AG04450 (cell line): ENCODE measurements around the gene UBE2R2. TPM values are rescaled to one million over a fixed set of nuclear protein-coding genes. Genes with fewer than 3 reads are reported as not detected.
"Not testable (repeated sequence)": the region's sequence is repeated elsewhere in the genome, so short reads cannot be mapped to it uniquely, and the experiment has no call there.

ENCODE experiments used
- CTCF ChIA-PET: fragments of 300-600, 350-600 bp; formaldehyde crosslinking; extraction: SDS; loops from one replicate; lab custom pipeline; 2022; ENCODE audit warnings: antibody characterized with exemption, inconsistent platforms; lab: Charles Lee
- POLR2A ChIA-PET: fragments of 350-600 bp; formaldehyde crosslinking; extraction: SDS; loops from one replicate; lab custom pipeline; 2021; ENCODE audit warnings: antibody characterized with exemption, inconsistent platforms; lab: Yijun Ruan, JAX
- DNase-seq: peaks from one replicate; pipeline ENCODE4 v3.0.0-alpha.2; 2011; ENCODE audit warnings: low read depth, low spot score
- H3K27ac ChIP-seq: one replicate; pipeline ENCODE4 v1.5.1; 2012; ENCODE audit warnings: low read depth, low read length, control low read depth
- H3K27me3 ChIP-seq: one replicate; pipeline ENCODE4 v1.6.0; 2012; ENCODE audit warnings: low read length; ENCODE audit not compliant: control insufficient read depth, insufficient read depth
- H3K4me3 ChIP-seq: 2 replicates; pipeline ENCODE4 v1.5.1; 2011; ENCODE audit warnings: mild to moderate bottlenecking, low read depth, low read length, control low read depth
- H3K9me3 ChIP-seq: 2 replicates; pipeline ENCODE4 v1.5.1; 2012; ENCODE audit warnings: low read length; ENCODE audit not compliant: control insufficient read depth, insufficient read depth
- polyA plus RNA-seq: library from polyadenylated mRNA; depleted of rRNA; stranded (reverse); fragments of >200 nt; gene quantifications from 2 replicates; pipeline ENCODE4 v1.2.3, GENCODE V29; 2011
- TF ChIP-seq, protein P1 (sequence below): IDR thresholded peaks from 2 replicates; pipeline ENCODE4 v1.5.1; 2011; ENCODE audit warnings: low read depth, low read length, control low read depth, inconsistent platforms

UBE2R2 gene
- polyA plus RNA-seq, 1 experiment, result 42.2 TPM

DNA sequence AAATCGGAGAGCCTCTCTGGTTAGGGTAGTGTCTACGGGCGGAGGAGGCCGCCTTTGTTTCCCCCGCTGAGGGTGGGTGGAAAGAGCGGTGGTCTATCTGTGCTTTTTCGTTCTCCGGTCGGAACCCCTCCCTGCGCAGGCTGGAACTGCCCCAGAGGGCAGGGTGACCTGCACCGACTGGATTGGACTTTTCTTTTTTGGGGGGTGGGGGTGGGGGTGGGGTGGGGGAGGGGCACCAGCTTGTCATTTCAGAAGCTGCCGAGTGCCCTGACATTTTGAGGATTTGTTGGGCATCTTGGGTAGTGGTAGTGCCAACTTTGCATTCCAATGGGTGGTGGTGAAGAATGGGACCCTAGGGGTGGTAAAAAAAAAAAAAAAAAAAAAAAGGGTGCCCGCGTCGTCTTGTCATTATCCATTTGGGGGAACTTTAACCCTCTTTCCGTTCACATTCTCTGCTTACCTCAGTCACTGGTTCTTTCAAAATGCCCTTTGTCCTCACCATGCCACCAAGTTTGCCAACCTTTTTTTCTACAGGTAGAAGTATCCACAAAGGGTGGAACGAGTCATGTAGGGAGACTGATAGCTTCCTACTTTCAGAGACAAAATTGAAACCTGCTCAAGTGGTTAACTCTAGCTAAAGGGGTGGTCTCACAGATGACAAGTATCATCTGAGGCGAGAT, 1.3 kb downstream of the UBE2R2 start:
- H3K9me3 ChIP-seq, result no peaks in the 10 kb centered on the region
- H3K27ac ChIP-seq, result peak overlapping the region; percentile 61
- DNase-seq, result no peak
- CTCF ChIA-PET, result interaction anchor here (0.7 to 1.2 kb wide), 2 partner anchors 10 to 59 kb away, joined by 3 read pairs; no protein-coding TSS in a partner anchor
- peak overlapping the region; percentile 88 for H3K4me3 ChIP-seq
- H3K27me3 ChIP-seq, result no peaks in the 10 kb centered on the region
- TF ChIP-seq, protein P1, sequence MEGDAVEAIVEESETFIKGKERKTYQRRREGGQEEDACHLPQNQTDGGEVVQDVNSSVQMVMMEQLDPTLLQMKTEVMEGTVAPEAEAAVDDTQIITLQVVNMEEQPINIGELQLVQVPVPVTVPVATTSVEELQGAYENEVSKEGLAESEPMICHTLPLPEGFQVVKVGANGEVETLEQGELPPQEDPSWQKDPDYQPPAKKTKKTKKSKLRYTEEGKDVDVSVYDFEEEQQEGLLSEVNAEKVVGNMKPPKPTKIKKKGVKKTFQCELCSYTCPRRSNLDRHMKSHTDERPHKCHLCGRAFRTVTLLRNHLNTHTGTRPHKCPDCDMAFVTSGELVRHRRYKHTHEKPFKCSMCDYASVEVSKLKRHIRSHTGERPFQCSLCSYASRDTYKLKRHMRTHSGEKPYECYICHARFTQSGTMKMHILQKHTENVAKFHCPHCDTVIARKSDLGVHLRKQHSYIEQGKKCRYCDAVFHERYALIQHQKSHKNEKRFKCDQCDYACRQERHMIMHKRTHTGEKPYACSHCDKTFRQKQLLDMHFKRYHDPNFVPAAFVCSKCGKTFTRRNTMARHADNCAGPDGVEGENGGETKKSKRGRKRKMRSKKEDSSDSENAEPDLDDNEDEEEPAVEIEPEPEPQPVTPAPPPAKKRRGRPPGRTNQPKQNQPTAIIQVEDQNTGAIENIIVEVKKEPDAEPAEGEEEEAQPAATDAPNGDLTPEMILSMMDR, result no peak
- POLR2A ChIA-PET, result interaction anchor here (0.6 to 0.7 kb wide), 4 partner anchors 34 to 163 kb away, joined by 3 to 10 read pairs (median 6); no protein-coding TSS in a partner anchor

DNA sequence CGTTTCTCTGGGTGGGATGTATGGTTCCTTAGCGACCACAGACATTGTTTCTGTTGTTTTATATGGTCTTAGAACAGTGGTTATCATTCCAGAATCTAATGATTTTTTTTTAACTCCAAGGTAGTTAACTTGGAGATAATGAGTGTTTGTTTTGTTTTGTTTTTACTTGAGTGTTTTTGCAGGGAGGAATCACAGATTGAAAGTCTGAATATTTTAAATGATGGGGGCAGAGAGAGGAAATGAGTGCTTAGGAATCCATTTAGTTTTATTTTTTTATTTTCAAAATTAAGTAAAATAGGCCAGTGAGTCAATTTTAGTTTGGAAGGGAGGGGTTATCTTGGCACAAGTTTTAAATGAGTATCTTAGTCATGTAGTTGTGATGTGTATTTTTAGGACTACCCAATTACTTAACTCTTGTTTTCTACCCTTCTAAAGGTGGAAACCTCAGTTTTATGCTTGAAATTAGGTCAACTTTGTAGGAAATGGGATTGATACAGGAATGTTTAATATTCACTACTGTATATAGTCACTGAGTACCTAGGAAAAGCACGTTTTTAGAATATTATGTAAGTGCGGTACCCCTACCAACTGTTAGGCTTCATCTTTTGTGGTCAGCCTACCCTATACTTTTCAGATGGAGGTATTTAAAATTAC, 2.0 kb downstream of the UBE2R2 start:
- DNase-seq, result no peak
- ChIA-PET POLR2A (interaction anchor here (0.6 kb wide), 2 partner anchors 68 to 162 kb away, joined by 3 to 8 read pairs; no protein-coding TSS in a partner anchor), CTCF (interaction anchor here (0.7 kb wide), 1 partner anchor 59 kb away, joined by 3 read pairs; no protein-coding TSS in a partner anchor)
- TF ChIP-seq, protein P1, result no peak
- H3K27ac ChIP-seq, result no peak overlapping the region
- H3K27me3 ChIP-seq, result no peaks in the 10 kb centered on the region
- no peaks in the 10 kb centered on the region for H3K9me3 ChIP-seq
- peak overlapping the region; percentile 88 for H3K4me3 ChIP-seq

DNA sequence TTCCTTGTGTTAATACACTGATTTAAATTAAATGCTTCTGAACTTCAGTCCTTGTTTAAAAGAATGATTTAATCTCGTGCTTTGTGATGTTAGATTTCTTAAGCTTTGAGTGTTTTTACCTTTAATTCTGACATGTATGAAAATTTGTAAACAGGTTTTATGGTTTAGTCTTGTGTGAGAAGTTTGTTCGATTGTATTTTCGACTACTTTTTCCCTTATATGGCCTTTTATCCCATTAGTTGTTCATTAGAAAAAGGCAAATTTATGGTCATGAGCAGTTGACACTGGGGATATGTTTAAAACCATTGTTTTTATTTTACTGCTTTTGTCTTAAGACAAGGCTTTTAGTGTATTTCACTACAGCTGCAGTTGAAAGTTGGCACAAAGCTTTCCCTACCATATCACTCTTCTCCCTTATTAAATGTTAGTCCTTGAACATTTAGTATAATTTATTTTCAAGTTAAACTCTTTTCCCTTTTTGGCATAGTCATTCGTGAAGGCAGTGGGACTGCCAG, 3.3 kb downstream of the UBE2R2 start:
- no peak for DNase-seq
- no peaks in the 10 kb centered on the region for H3K9me3 ChIP-seq

DNA sequence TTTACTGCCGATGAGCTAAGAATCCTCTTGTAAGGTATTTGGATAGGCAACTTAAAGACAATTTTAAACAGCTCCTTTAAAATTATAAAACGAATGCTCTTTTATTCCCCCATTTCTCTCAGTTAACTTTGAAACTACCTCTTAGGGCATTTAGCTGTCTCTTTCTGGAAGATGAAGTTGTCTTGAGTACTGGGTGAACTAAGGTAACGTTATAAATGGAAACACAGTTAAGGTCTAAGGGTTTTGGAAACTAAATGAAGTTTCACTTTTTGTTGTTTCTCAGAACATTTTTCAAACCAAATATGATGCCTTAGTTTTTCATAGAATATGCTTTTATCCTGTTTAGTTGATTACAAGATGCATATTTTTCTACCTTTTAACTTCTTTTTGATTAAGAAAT, 6.8 kb downstream of the UBE2R2 start:
- DNase-seq, result no peak
- CTCF ChIA-PET, result interaction anchor here (0.9 kb wide), 1 partner anchor 10 kb away, joined by 5 read pairs; no protein-coding TSS in a partner anchor
- H3K27ac ChIP-seq, result no peak overlapping the region
- TF ChIP-seq, protein P1, result no peak
- no peaks in the 10 kb centered on the region for H3K27me3 ChIP-seq
- H3K9me3 ChIP-seq, result peaks cover 3% of the 10 kb centered on the region; the same call in 1 of the 2 replicates
- POLR2A ChIA-PET, result no interaction called here
- no peak overlapping the region for H3K4me3 ChIP-seq

More for the DNA sequence above, 3.3 kb downstream of the UBE2R2 start:
- TF ChIP-seq, protein P1, result no peak
- ChIA-PET CTCF (interaction anchor here (1.1 kb wide), 1 partner anchor 42 kb away, joined by 6 read pairs; no protein-coding TSS in a partner anchor), POLR2A (no interaction called here)
- Histone ChIP-seq H3K4me3 (peak overlapping the region; percentile 0; the same call in 1 of the 2 replicates), H3K27ac (no peak overlapping the region), H3K27me3 (no peaks in the 10 kb centered on the region)

DNA sequence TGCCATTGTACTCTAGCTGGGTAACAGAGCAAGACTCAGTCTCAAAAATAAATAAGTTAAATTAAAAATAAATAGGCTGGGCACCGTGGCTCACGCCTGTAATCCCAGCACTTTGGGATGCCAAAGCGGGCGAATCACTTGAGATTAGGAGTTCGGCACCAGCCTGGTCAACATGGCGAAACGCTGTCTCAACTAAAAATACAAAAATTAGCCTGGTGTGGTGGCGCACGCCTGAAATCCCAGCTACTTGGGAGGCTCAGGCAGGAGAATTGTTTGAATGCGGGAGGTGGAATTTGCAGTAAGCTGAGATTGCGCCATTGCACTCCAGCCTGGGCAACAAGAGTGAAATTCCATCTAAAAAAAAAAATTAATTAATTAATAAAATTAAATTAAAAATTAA, 10.3 kb downstream of the UBE2R2 start:
- DNase-seq, H3K27me3 ChIP-seq, POLR2A ChIA-PET, H3K4me3 ChIP-seq, H3K27ac ChIP-seq, H3K9me3 ChIP-seq: not testable (repeated sequence)
- CTCF ChIA-PET, result interaction anchor here (2.1 kb wide), 1 partner anchor 13 kb away, joined by 6 read pairs; no protein-coding TSS in a partner anchor

DNA sequence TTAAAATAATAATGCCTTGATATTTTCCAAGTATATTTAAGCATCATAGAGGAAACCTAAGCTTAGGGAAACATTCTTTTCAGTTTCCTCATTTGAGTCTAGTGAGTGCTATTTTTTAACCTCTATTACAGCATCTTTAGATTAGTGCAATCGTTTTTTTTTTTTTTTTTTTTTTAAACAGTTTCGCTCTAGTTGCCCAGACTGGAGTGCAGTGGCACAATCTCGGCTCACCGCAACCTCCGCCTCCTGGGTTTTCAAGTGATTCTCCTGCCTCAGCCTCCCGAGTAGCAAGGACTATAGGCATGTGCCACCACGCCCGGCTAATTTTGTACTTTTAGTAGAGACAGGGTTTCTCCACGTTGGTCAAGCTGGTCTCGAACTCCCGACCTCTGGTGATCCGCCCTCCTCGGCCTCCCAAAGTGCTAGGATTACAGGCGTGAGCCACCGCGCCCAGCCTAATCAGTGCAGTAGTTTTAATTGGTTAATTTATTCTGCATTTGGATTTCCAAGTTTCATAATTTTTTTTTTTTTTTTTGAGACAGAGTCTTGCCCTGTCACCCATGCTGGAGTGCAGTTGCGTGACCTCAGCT, 12.8 kb downstream of the UBE2R2 start:
- CTCF ChIA-PET, H3K9me3 ChIP-seq, H3K27me3 ChIP-seq, DNase-seq, H3K4me3 ChIP-seq, H3K27ac ChIP-seq: not testable (repeated sequence)
- POLR2A ChIA-PET, result interaction anchor here (0.7 kb wide), 1 partner anchor 88 kb away, joined by 5 read pairs; no protein-coding TSS in a partner anchor
